GM18502 (cell line): ENCODE results near the gene POLR2M.

Source experiments
- ATAC-seq: cut with Tn5 transposase; IDR thresholded peaks from one replicate; pipeline ENCODE4 v1.9.1; 2021; ENCODE audit warnings: mild to moderate bottlenecking; ENCODE audit not compliant: unreplicated experiment, poor library complexity

Gene POLR2M

DNA sequence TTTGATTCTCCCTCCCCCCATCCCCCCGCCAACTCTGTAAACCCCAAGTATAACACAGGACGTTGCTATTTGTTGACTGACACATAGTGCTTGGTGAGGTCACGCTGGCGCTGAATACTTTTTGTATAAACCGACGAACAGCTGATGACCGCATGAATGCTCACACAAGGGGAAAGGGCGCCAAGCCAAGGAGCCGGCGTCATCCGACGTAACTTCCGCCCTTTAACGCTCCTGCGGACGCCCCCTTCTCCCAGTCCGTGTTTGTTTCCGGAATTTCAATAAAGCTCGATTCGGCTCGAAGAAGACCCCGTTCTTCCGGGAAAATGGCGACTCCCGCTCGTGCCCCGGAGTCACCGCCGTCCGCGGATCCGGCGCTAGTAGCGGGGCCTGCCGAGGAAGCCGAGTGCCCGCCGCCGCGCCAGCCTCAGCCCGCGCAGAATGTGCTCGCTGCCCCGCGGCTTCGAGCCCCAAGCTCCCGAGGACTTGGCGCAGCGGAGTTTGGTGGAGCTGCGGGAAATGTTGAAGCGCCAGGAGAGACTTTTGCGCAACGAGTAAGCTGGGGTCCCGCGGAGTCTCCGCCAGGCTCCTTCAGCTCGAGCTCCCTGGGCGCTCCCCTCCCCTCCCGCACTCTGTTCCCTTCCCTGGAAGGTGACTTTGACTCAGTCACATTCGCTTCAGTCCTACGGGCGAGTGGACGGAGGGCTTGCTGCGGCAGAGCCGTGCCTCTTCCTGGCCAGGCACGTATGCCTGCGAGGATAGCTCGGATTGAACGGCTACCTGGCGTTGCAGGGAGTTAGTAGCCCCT is at the start of gene POLR2M:
POLR2M (plus strand) TSS at position 310 of the 805 bp plus-strand sequence; CDS start at position 439, 129 bp downstream.
- peak; percentile 97 for ATAC-seq

DNA sequence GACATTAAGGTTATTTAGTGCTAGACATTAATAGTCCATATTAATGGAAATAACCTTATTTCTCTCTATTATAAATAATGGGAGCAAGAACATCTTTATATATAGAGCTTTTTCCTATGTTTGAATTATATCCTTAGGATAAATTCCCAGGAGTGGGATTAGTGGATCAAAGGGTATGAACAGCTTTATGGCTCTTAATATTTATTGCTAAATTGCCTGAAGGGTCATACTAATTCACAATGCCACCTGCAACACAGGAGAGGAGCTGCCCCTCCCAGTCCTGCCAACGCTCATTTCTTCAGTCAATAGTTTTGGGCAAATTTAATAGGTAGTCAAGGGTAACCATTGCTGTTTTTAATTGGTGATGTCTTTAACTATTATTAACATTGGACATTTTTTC is 48.9 kb upstream of the POLR2M start:
- no peak for ATAC-seq

DNA sequence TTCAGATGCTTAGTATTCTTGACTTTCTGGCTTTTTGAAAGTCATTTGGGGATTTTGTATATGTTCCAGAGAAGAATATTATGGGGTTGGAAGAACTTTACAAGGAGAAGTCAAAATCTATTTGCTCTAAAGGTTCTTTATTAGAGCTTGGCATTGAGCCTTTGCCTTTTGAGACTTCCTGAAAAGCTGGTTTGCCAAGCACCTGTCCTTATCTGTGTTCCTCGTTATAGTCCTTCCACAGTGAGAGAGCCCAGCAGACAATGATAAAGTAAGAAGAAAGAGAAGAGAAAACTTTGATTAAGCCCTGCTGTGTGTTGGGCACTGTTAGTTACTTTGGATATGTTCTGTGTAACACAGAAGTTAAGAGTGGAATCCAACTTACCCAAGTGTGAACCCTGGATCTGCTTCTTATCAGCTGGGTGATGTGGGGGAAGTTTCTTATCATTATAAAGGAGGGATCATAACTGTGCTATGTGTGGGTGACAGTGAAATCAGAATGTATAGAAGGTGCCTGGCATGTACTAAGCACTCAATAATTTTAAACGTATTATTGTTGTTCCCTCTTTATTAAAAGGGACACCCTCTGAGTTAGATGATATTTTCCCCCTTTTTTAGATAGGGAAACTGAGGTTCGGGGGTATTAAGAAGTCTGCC is 44.3 kb upstream of the POLR2M start:
- ATAC-seq: no peak

DNA sequence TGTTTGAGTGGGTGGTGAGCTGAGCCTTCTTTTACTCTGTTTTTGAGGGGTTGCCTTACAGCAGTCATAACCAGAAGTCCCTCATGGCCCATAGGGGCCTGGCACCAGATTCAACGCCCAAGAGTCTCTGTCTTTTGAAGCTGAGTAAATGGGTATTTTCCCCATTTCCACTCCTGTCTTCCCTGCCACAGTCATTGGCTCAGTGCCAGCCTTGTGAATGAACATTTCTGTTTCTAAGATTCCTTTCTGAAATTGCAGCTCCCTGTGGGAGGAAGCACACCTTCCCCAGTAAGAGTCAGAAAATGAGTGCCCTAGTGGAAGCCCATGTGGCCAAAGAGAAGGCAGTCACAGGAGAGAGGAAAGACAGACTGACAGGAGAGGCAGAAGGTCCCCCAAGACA is 43.7 kb upstream of the POLR2M start:
- ATAC-seq: no peak

DNA sequence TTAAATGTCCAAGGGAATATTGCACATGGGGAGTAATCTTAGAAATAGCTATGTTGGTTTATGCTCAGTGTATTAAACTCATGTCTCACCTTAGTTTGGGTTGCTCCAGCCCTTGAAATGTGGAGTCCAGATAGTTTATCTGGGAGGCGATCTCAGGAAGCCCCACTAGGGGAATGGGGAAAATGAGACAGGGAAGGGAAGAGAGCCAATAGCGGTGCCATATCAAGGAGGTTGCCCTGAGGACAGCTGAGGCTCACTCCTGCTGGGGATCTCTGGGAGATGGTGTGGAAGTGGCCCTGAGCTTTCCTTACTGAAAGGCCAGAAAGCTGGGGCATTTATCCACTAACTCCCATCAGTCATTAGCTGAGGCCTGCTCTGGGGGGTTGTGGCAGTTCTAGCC is 43.3 kb upstream of the POLR2M start:
- ATAC-seq: no peak

DNA sequence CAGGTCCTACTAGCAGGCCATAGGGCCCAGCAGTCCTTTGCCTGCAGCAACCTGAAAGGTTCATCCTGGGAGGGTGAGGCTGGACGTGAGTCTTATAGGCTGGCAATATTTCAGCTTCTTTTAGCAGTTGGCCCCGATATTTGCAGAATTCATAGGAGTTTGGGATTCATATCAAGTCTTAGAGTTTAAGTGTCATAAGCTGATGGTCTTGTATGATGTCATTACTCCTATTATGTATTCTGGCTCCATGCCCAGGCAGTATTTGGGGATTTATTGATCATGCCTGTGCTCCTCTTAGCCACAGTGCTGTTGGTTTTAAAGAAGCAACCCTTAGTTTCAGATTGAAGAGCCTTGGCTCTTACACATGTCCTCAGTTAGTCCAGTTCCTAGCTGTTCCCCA is 41.3 kb upstream of the POLR2M start:
- no peak for ATAC-seq

DNA sequence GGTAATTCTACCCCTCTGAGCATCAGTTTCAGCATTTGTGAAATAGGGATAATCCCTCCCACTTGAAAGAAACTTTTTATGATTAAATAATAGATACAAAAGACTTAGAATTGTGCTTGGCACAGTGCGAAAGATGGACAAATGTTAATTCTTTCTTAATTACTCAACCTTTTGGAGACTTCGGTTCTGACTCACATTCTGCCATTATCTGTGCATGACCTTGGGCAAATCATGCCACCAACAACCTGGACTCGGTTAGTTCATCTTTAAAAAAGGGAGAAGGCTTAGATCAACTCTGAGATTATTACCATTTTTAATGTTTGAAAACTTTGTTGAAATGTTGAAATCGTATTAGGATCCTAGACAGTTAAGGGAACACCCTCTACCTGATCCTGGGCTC is 40.6 kb upstream of the POLR2M start:
- ATAC-seq: no peak

DNA sequence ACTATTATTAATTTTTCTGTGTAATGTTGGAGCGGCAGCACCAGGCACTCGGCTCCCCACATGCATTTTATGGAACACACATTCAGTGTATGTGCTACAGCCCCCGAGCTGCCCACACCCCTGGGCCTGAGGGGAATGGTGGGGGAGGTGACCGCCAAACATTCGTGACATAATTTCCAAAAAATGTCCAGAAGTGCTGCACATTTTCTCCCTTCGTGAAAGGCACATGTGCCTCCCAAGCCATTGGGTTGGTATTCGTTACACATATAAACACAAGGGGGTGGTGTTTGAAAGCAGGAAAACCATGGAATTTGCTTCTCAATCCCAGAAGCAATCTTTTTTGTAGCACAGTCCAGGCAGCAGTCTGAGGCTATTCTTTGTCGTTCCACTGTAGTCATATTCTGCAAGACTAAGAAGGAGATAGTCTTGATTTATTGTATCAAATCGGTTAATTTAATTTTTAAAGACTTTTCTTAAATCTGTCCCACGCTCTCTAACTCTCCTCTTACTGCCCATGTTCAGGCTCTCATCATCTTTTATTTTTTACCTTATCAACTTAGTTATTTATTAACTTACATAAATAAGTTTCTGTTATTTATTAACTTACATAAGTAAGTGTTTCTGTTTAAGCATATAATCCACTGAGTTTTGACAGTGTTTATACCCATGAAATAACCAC is 39.2 kb upstream of the POLR2M start:
- ATAC-seq: no peak

DNA sequence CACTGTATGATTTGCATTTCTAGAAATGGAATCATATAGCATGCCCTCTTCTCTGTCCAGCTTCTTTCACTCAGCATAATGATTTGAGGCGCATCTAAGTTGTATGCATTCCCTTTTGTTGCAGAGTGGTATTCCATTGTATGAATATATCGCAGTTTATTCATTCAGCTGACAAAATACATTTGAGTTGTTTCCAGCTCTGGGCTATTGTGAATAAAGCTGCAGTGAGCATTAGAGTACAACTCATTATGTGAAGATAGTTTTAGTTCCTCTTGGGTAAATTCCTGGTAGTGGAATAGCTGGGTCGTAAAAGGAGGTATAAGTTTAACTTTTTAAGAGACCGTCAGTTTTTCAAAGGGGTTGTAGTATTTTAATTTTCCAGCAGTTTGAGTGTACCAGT is 38.5 kb upstream of the POLR2M start:
- ATAC-seq: no peak

DNA sequence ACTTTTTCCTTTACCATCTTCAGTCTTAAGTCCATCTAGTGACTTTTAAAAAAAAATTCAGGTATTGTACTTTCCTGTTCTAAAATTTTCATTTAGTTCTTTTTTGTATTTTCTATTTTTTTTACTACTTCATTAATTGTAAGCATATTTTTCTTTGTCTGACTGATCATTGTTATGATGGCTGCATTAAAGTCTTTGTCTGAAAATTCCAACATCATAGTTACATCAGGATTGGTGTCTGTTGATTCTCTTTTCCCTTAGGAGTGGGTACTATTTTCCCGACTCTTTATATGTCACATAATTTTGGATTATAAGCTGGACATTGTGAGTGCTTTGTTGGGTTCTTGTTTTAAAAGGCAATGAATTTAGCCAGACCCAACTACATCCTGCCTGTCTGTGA is 34.9 kb upstream of the POLR2M start:
- ATAC-seq: no peak

DNA sequence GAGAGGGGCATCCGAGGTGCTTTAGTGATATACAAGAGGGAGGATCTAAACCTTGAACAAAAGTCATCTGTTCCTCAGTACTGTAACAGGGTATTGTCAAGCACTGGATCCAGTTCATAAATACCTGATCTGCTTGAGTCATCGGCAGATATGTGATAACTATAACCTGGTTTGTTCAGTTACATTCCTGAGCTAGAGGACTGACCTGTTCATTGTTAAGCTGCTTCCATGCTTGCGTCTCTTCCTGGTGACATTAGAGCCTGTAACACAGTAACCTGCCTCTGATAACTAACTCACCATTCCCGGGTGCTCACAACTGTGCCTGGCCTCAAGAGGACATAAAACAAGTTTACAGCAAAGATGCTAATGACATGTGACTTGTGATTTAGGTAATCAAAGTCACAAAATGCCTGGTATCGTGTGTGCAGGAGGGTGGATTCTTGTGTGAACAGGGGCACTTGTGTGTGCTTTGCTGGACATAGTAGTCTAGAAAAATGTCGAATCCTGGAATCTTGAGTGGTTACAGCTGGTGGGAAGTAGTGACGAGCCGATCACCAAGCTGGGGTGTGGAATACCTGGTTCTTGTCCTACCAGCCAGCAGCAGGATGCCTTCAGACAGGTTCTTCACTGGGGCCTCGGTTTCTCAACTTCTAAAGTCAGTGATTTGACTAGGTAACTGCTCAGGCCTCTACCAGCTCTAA is 30.9 kb upstream of the POLR2M start:
- ATAC-seq: no peak

DNA sequence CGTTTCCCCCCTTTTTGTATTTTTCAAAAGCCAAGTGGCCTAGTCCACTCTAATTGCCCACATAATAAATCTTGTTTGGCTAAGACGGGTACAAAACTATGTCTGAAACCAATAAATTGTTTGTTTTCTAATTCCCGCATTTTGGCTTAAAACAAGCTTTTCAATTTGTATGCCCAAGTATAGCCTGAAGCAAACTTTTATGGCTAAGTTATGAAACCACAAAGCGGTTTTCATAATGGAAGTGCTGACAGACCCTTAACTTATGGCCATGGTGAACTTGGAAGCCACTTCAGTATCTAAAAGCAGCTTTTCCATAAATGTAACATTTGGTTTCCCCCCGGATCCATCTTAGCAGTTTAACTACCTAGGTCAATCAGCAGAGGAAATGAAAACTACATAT is 29.9 kb upstream of the POLR2M start:
- ATAC-seq: no peak

DNA sequence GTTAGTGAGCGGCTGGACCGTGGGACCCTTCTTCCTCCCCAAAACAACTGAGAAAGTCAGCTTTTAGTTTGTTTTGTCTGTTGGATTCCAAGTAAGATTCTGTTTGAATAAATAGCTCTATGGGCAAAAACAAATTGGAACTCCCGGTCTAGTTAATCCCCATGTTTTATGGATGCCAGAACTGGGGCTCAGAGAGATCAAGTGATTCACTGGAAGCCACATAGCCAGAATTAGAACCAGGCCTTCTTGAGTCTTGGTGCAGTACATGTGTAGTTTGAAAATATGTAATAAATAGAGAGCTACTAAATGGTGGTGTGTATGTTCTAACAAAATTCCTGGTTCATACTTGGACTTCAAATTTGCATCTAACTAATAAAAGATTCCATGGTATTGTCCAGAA is 29.3 kb upstream of the POLR2M start:
- ATAC-seq: no peak

DNA sequence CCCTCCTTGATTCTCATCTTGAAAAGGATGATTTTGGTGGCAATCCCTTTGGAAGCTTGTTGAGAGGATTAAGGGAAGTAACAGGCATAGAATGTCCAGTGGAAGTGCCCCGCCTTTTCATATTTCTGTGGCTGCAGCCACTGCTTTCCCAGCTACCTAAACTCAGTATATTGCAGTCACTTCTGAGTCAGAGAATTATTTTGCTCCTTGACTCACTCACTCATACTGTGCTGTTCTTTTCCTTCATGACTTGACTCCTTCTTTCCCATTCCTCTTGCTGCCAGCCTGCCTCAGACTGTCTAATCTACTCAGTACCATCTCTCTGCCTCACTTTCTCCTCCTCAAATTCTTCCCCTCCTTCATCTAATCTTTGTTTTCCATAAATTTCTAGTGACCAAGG is 26.5 kb upstream of the POLR2M start:
- ATAC-seq: no peak

DNA sequence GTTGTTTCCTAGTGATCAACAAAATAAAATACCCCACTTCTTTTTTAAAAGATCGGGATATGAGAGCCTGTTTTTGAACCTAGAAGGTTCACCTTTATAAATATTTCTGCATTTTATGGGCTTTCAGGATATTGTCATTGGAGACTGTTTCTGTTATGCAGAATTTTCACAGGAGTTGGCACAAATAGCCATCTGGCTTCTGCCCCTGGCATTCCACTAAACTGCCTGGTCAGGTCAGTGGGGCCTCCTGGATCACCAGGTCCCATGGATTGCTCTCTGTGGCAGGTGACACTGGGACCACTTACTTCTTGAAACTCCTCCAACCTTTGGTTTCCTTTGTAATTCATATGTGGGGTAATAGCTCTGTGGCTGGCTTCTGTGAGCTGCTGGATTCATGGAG is 25.5 kb upstream of the POLR2M start:
- ATAC-seq: no peak

DNA sequence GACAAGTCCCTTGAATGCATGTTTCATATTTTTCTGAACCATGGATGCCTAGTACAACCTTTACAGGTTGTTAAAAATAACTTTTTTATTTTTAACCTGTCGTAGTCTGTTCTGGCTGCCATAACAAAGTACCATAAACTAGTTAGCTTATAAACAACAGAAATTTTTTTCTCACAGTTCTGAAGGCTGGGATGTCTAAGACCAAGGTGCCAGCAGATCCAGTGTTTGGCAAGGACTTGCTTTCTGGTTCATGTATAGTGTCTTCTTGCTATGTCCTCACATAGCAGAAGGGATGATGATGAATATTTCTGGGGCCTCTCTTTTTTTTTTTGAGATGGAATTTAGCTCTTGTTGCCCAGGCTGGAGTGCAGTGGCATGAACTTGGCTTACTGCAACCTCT is 23.0 kb upstream of the POLR2M start:
- ATAC-seq: no peak

DNA sequence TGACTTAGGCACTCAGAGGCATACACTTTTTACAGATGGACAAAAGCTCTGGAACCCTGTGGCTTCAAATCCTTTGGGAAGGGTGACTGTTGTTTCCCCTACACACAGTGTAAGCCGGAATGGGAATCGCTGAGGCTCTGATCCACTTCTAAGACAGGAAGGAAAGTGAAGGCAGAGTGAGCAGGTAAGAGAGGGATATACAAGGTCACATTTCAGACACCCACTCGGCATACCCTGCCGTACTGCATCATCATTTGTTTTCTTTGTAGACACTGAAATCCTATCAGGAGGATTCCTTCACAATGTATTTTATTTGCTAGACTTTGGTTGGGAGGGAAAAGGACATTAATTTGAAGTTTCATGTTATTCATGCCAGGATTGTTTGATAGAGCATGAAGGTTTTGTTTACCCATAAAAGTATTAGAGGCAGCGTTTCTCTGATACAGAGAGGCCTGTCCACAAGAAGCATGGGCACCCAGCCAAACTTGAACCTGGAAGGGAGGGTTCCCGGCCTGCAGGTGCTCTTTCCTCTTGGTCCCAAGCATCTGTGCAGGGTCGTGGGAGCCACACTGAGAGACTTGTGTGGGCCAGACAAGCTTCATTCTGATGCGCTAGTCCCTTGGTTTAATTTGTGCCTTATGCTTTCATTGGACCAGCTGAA is 21.9 kb upstream of the POLR2M start:
- no peak for ATAC-seq

DNA sequence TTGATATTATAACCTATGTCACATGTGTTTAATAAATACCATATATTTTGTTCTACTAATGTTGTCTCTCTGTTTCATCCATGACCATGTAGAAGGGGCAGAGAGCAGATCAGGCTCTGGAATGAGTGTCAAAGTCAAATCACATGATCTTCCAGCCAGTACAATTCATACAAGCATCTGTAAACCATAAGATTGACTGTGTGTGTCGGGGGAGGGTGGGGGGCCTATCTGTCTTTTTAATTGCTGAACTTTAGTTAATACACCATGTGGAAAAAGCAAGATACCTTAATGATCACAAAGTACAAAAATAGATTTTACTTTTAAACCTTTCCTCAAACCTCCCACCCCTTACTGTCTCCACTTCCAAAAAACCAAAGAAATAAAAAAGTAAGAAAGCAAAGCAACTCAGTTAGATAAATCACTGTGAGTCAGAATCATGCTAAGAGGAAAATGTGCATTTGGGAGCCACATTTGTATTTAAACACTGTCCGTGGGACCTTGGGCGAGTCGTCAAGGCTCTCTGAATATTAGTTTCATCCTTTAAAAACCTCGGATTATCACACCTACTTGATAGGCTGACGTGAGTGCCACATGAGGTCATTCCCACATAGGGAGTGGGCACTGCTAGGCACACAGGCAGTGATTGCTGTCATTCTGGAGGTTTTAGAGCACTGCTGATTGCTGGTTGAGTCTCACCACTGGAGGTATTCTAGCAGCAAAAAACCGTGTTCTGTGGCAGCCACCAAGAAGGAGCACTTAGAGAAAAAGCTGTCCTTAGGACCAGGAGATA is 21.0 kb upstream of the POLR2M start:
- no peak for ATAC-seq

DNA sequence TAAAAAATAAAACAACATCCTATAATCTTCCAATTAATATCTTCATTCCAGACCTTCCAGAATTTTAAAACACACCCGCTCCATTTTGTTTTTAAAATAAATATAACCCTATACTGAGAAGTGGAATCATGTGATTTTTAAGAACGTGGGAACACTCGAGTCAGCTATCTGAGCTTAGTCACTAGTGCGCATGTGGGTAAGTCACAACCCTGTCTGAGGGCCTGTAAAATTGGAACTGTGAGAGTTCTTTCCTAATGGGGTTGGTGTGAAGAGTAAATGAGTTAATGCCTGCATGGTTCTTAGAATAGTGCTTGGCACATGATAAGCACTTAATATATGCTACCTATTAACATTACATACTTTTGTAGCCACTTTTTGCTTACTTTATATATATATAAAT is 19.9 kb upstream of the POLR2M start:
- no peak for ATAC-seq
